ENCODE measurements around the gene EIF2AK3. TPM values are rescaled to one million over a fixed set of nuclear protein-coding genes. Genes with fewer than 3 reads are reported as not detected.

The EIF2AK3 gene
- total and polyA plus RNA-seq, 4 donors = 5.3 to 46.7 (median 18.6) TPM

- H3K4me3 ChIP-seq = no peak overlapping the region
- ATAC-seq (ENCODE audit: insufficient read depth, low FRiP score) = no peak
- WGBS, 2 donors = 81 to 89% methylated on average over 3 of the region's 3 CpGs
- H3K4me1 ChIP-seq (ENCODE audit: control insufficient read depth in 5 of 5, insufficient read depth in 5 of 5, low read length in 5 of 5) = peaks cover 0 to 27% (median 0%) of the 10 kb centered on the region in 5 donors
- no peak for TF ChIP-seq CTCF (IDR thresholded peaks at IDR 0.05; ENCODE audit: control extremely low read depth, extremely low read depth)
- H3K9ac ChIP-seq (ENCODE audit: insufficient read depth in 1 of 2, low read length in 2 of 2) = no peak overlapping the region
- H3K27me3 ChIP-seq (ENCODE audit: control insufficient read depth in 3 of 3, insufficient read depth in 3 of 3, low read length in 2 of 3) = no peaks in the 10 kb centered on the region
- H3K9me3 ChIP-seq (ENCODE audit: control insufficient read depth in 4 of 4, insufficient read depth in 3 of 4, low read length in 3 of 4) = no peaks in the 10 kb centered on the region
- peak overlapping the region in 1 of 2 donors; percentile 83 for H3K27ac ChIP-seq (ENCODE audit: low read depth in 1 of 2, low read length in 1 of 2)
- no peak for DNase-seq
- peaks cover 0 to 5% (median 0%) of the 10 kb centered on the region in 4 donors for H3K36me3 ChIP-seq (ENCODE audit: control insufficient read depth in 4 of 4, insufficient read depth in 4 of 4, low read length in 4 of 4)
Measured at GRCh38 chr2:88614497-88615157, 12.6 kb downstream of the EIF2AK3 start.

- Histone ChIP-seq H3K27ac (ENCODE audit: low read depth in 1 of 2, low read length in 1 of 2) (peak overlapping the region in 1 of 2 donors; percentile 83), H3K9ac (ENCODE audit: insufficient read depth in 1 of 2, low read length in 2 of 2) (no peak overlapping the region), H3K36me3 (ENCODE audit: control insufficient read depth in 4 of 4, insufficient read depth in 4 of 4, low read length in 4 of 4) (peaks cover 0 to 5% (median under 1%) of the 10 kb centered on the region in 4 donors), H3K4me1 (ENCODE audit: control insufficient read depth in 5 of 5, insufficient read depth in 5 of 5, low read length in 5 of 5) (peaks cover 0 to 28% (median 0%) of the 10 kb centered on the region in 5 donors), H3K27me3 (ENCODE audit: control insufficient read depth in 3 of 3, insufficient read depth in 3 of 3, low read length in 2 of 3) (no peaks in the 10 kb centered on the region), H3K9me3 (ENCODE audit: control insufficient read depth in 4 of 4, insufficient read depth in 3 of 4, low read length in 3 of 4) (no peaks in the 10 kb centered on the region), H3K4me3 (no peak overlapping the region)
- no peak for ATAC-seq (ENCODE audit: insufficient read depth, low FRiP score)
- DNase-seq = no peak
- 94 to 99% methylated on average over 4 of the region's 4 CpGs for WGBS, 2 donors
- TF ChIP-seq CTCF (IDR thresholded peaks at IDR 0.05; ENCODE audit: control extremely low read depth, extremely low read depth) = no peak
Measured at GRCh38 chr2:88613921-88614320, 13.3 kb downstream of the EIF2AK3 start.

GRCh38 chr2:88608184-88608583 is 19.1 kb downstream of the EIF2AK3 start:
- no peak overlapping the region for H3K4me3 ChIP-seq
- ATAC-seq (ENCODE audit: insufficient read depth, low FRiP score) = no peak
- H3K9me3 ChIP-seq (ENCODE audit: control insufficient read depth in 4 of 4, insufficient read depth in 3 of 4, low read length in 3 of 4) = no peaks in the 10 kb centered on the region
- no peak overlapping the region for H3K9ac ChIP-seq (ENCODE audit: insufficient read depth in 1 of 2, low read length in 2 of 2)
- no peaks in the 10 kb centered on the region for H3K27me3 ChIP-seq (ENCODE audit: control insufficient read depth in 3 of 3, insufficient read depth in 3 of 3, low read length in 2 of 3)
- 91 to 93% methylated on average over 3 of the region's 3 CpGs for WGBS, 2 donors
- peaks cover 0 to 7% (median 0%) of the 10 kb centered on the region in 5 donors for H3K4me1 ChIP-seq (ENCODE audit: control insufficient read depth in 5 of 5, insufficient read depth in 5 of 5, low read length in 5 of 5)
- TF ChIP-seq CTCF (IDR thresholded peaks at IDR 0.05; ENCODE audit: control extremely low read depth, extremely low read depth) = no peak
- no peak for DNase-seq
- H3K36me3 ChIP-seq (ENCODE audit: control insufficient read depth in 4 of 4, insufficient read depth in 4 of 4, low read length in 4 of 4) = peaks cover 0 to 8% (median under 1%) of the 10 kb centered on the region in 4 donors
- no peak overlapping the region for H3K27ac ChIP-seq (ENCODE audit: low read depth in 1 of 2, low read length in 1 of 2)
